Keratinocyte (primary cell): ENCODE data around the gene PXYLP1. TPM values are rescaled to one million over a fixed set of nuclear protein-coding genes. Genes with fewer than 3 reads are reported as not detected.

Experiments
- DNase-seq: peaks from one replicate; pipeline ENCODE4 v3.0.0-alpha.2; 2011; ENCODE audit warnings: low read depth, missing footprints, low spot score
- FAIRE-seq: peaks from 2 replicates; lab custom pipeline; 2011; peaks lifted over from hg19 to GRCh38; lab: Jason Lieb, UNC
- H2AFZ ChIP-seq: 2 replicates; pipeline ENCODE4 v1.6.0; 2012; ENCODE audit warnings: low read length, control low read depth, inconsistent platforms; ENCODE audit not compliant: control insufficient read depth
- H3K27ac ChIP-seq: 2 replicates; pipeline ENCODE4 v1.5.1; 2011; ENCODE audit warnings: low read length; ENCODE audit not compliant: control insufficient read depth, insufficient read depth
- H3K27me3 ChIP-seq: 3 replicates; pipeline ENCODE4 v1.6.0; 2011; ENCODE audit warnings: low read length; ENCODE audit not compliant: control insufficient read depth, insufficient read depth; ENCODE audit errors: extremely low read depth
- H3K36me3 ChIP-seq, 2 experiments: 2 replicates in 1 of 2; 3 replicates in 1 of 2; pipeline ENCODE4 v1.5.1; 2011; ENCODE audit warnings: low read length in 2 of 2, mild to moderate bottlenecking in 1 of 2; ENCODE audit not compliant: control insufficient read depth in 2 of 2, insufficient read depth in 2 of 2; ENCODE audit errors: extremely low read depth in 1 of 2
- H3K4me1 ChIP-seq: 3 replicates; pipeline ENCODE4 v1.5.1; 2011; ENCODE audit warnings: low read length; ENCODE audit not compliant: control insufficient read depth, insufficient read depth; ENCODE audit errors: extremely low read depth
- H3K4me2 ChIP-seq: 3 replicates; pipeline ENCODE4 v1.6.0; 2011; ENCODE audit warnings: low read depth, low read length; ENCODE audit not compliant: control insufficient read depth, insufficient read depth; ENCODE audit errors: extremely low read depth
- H3K4me3 ChIP-seq, 3 experiments: fragments of 200-600 bp in 1 of 3; sonication (generic) in 1 of 3; 2 replicates in 2 of 3; 3 replicates in 1 of 3; pipeline ENCODE4 v1.5.1; 2011 to 2016; ENCODE audit warnings: low read length in 3 of 3, mild to moderate bottlenecking in 3 of 3, control low read depth in 2 of 3, inconsistent platforms in 1 of 3, low read depth in 1 of 3, mixed read lengths in 1 of 3, mixed run types in 1 of 3, moderate library complexity in 1 of 3; ENCODE audit not compliant: control insufficient read depth in 2 of 3, insufficient read depth in 2 of 3; ENCODE audit errors: extremely low read depth in 1 of 3
- H3K79me2 ChIP-seq: 2 replicates; pipeline ENCODE4 v1.6.0; 2012; ENCODE audit warnings: low read length; ENCODE audit not compliant: control insufficient read depth, insufficient read depth
- H3K9ac ChIP-seq: 3 replicates; pipeline ENCODE4 v1.6.0; 2011; ENCODE audit warnings: low read length; ENCODE audit not compliant: control insufficient read depth, insufficient read depth; ENCODE audit errors: extremely low read depth
- H3K9me1 ChIP-seq: 3 replicates; pipeline ENCODE4 v1.6.0; 2011; ENCODE audit warnings: low read length; ENCODE audit not compliant: control insufficient read depth, insufficient read depth; ENCODE audit errors: extremely low read depth
- H3K9me3 ChIP-seq: 2 replicates; pipeline ENCODE4 v1.5.1; 2012; ENCODE audit warnings: low read depth, low read length; ENCODE audit not compliant: control insufficient read depth
- H4K20me1 ChIP-seq: 3 replicates; pipeline ENCODE4 v1.6.0; 2011; ENCODE audit warnings: low read length; ENCODE audit not compliant: control insufficient read depth, insufficient read depth; ENCODE audit errors: extremely low read depth
- CTCF ChIP-seq, 3 experiments: IDR thresholded peaks in 1 of 3; conservative IDR thresholded peaks in 1 of 3; optimal IDR thresholded peaks in 1 of 3; 2 replicates in 2 of 3; 3 replicates in 1 of 3; pipeline versions ENCODE3 to v1.5.1; 2011; ENCODE audit warnings: low read length in 3 of 3, mild to moderate bottlenecking in 3 of 3, moderate library complexity in 2 of 3, control low read depth in 1 of 3, inconsistent platforms in 1 of 3; ENCODE audit not compliant: insufficient read depth in 2 of 3; ENCODE audit errors: extremely low read depth in 1 of 3
- EZH2 ChIP-seq: IDR thresholded peaks from one replicate; pipeline ENCODE4 v1.6.1; 2012; ENCODE audit warnings: inconsistent platforms, mild to moderate bottlenecking, low read length, moderate library complexity
- dilution Hi-C: fragments of 300-500 bp; cut with MboI; formaldehyde crosslinking; loops from one replicate; pipeline ENCODE4 v1.7.0; 2020; ENCODE audit warnings: low sequenced_read_pairs; ENCODE audit not compliant: extremely low pct_ligation_motif_present
- polyA plus RNA-seq, 5 experiments: library from polyadenylated mRNA; depleted of rRNA in 3 of 5; stranded (reverse) in 3 of 5; stranded (forward) in 1 of 5; unstranded in 1 of 5; fragments of >200 nt; gene quantifications; 1 replicate in 1 of 5; 2 replicates in 3 of 5; 3 replicates in 1 of 5; pipeline versions ENCODE4 v1.2.1 to v1.2.3, GENCODE V29; 2011 to 2012; ENCODE audit warnings: missing spikeins in 2 of 5, low read depth in 1 of 5, low replicate concordance in 1 of 5

Gene PXYLP1
- polyA plus RNA-seq, 1 donor (not counting 4 experiments of a cell fraction or from before 2014, with no cell fraction given) = 3.0 TPM

- H3K4me3 ChIP-seq = no peak overlapping the region
- H3K4me2 ChIP-seq = no peak overlapping the region
- H3K27me3 ChIP-seq = no peaks in the 10 kb centered on the region
- no peaks in the 10 kb centered on the region for H4K20me1 ChIP-seq
- H3K79me2 ChIP-seq = no peaks in the 10 kb centered on the region
- no peaks in the 10 kb centered on the region for H3K4me1 ChIP-seq
- H3K9ac ChIP-seq = no peak overlapping the region
- H3K27ac ChIP-seq = no peak overlapping the region
- no peaks in the 10 kb centered on the region for H3K9me3 ChIP-seq
- no peaks in the 10 kb centered on the region for H3K36me3 ChIP-seq
- dilution Hi-C loops = no loop called here
- H2AFZ ChIP-seq = no peak overlapping the region
- no peak for FAIRE-seq
- TF ChIP-seq CTCF (optimal IDR thresholded peaks at IDR 0.05 in 1 of 3, IDR thresholded peaks at IDR 0.05 in 1 of 3, conservative IDR thresholded peaks at IDR 0.05 in 1 of 3; ENCODE audit: extremely low read depth in 1 of 3, insufficient read depth in 2 of 3, low read length in 3 of 3) (no peak), EZH2 (no peak)
- no peaks in the 10 kb centered on the region for H3K9me1 ChIP-seq
- no peak for DNase-seq
Observed at GRCh38 chr3:141253811-141254210, 22.2 kb downstream of the PXYLP1 start.

- Histone ChIP-seq H3K9ac (no peak overlapping the region), H3K9me3 (no peaks in the 10 kb centered on the region), H3K36me3 (no peaks in the 10 kb centered on the region), H3K27me3 (no peaks in the 10 kb centered on the region), H3K79me2 (no peaks in the 10 kb centered on the region), H3K9me1 (no peaks in the 10 kb centered on the region), H3K4me2 (no peak overlapping the region), H3K27ac (no peak overlapping the region), H4K20me1 (no peaks in the 10 kb centered on the region), H3K4me1 (no peaks in the 10 kb centered on the region), H2AFZ (no peak overlapping the region), H3K4me3 (no peak overlapping the region)
- no peak for TF ChIP-seq EZH2
- TF ChIP-seq CTCF (optimal IDR thresholded peaks at IDR 0.05 in 1 of 3, IDR thresholded peaks at IDR 0.05 in 1 of 3, conservative IDR thresholded peaks at IDR 0.05 in 1 of 3; ENCODE audit: extremely low read depth in 1 of 3, insufficient read depth in 2 of 3, low read length in 3 of 3) = no peak
- DNase-seq (no peak), FAIRE-seq (no peak)
- dilution Hi-C loops = no loop called here
Observed at GRCh38 chr3:141255137-141255845, 23.7 kb downstream of the PXYLP1 start.
